Fibroblast of skin of back (primary cell): ENCODE measurements around the gene CIAO2B.
"Not testable (repeated sequence)": the region's sequence is repeated elsewhere in the genome, so short reads cannot be mapped to it uniquely, and the experiment has no call there.

Experiments
- DNase-seq: peaks from one replicate; pipeline ENCODE4 v3.0.0-alpha.2; 2013

Gene CIAO2B

GRCh38 chr16:66936889-66937554 lies 2.8 kb upstream of the CIAO2B start:
- no peak for DNase-seq

- DNase-seq, result no peak
Observed at GRCh38 chr16:66936462-66936861, 2.3 kb upstream of the CIAO2B start.

- no peak for DNase-seq
Observed at GRCh38 chr16:66935314-66936011, 1.3 kb upstream of the CIAO2B start, which contains the start of gene CES2. TSS of gene CES2 (plus strand) at chr16:66935516. CDS start at chr16:66935636, 120 bp downstream.

GRCh38 chr16:66934839-66935313 lies 674 bp upstream of the CIAO2B start:
- DNase-seq, result not testable (repeated sequence)

GRCh38 chr16:66933776-66934137 lies 445 bp downstream of the CIAO2B start:
- no peak for DNase-seq

- no peak for DNase-seq
Observed at GRCh38 chr16:66932076-66932475, 2.1 kb downstream of the CIAO2B start.

- no peak for DNase-seq
Observed at GRCh38 chr16:66931665-66932064, 2.5 kb downstream of the CIAO2B start.

- no peak for DNase-seq
Observed at GRCh38 chr16:66930189-66930588, 4.0 kb downstream of the CIAO2B start.

GRCh38 chr16:66928702-66929388 lies 5.4 kb downstream of the CIAO2B start:
- DNase-seq, result no peak

- no peak for DNase-seq
Observed at GRCh38 chr16:66927918-66928649, 6.1 kb downstream of the CIAO2B start.

GRCh38 chr16:66926961-66927436 lies 7.2 kb downstream of the CIAO2B start:
- DNase-seq, result peak; percentile 85

GRCh38 chr16:66926171-66926947 lies 7.8 kb downstream of the CIAO2B start:
- DNase-seq, result no peak

GRCh38 chr16:66925322-66925840 lies 8.8 kb downstream of the CIAO2B start, which contains the start of gene RRAD:
TSS of gene RRAD (minus strand) at chr16:66925535. CDS start at chr16:66925179, 356 bp downstream.
- DNase-seq, result no peak

GRCh38 chr16:66924527-66925321 lies 9.5 kb downstream of the CIAO2B start:
- DNase-seq, result no peak

- no peak for DNase-seq
Observed at GRCh38 chr16:66923866-66924265, 10.3 kb downstream of the CIAO2B start.

GRCh38 chr16:66923247-66923731 lies 10.9 kb downstream of the CIAO2B start:
- peak; percentile 29 for DNase-seq

- no peak for DNase-seq
Observed at GRCh38 chr16:66921729-66922450, 12.3 kb downstream of the CIAO2B start.

- no peak for DNase-seq
Observed at GRCh38 chr16:66920924-66921680, 13.1 kb downstream of the CIAO2B start.

- no peak for DNase-seq
Observed at GRCh38 chr16:66920299-66920590, 14.0 kb downstream of the CIAO2B start.
